ENCODE measurements around the gene NCL.
A peak's percentile ranks its signal among the peaks of the same experiment; 100 is the strongest.

NCL gene

GRCh38 chr2:231482806-231483391 lies 18.6 kb upstream of the NCL start:
- DNase-seq (ENCODE audit: low read depth): peak; percentile 61
- TF ChIP-seq CTCF (IDR thresholded peaks at IDR 0.05; ENCODE audit: insufficient read depth, low read depth, low read length, missing control alignments): peak; percentile 77

GRCh38 chr2:231480781-231481180 lies 16.5 kb upstream of the NCL start:
- TF ChIP-seq CTCF (IDR thresholded peaks at IDR 0.05; ENCODE audit: insufficient read depth, low read depth, low read length, missing control alignments): no peak
- no peak overlapping the region for H3K4me3 ChIP-seq (ENCODE audit: low read length)
- no peak for DNase-seq (ENCODE audit: low read depth)

More at GRCh38 chr2:231482806-231483391, 18.6 kb upstream of the NCL start:
- peak overlapping the region; percentile 46 for H3K4me3 ChIP-seq (ENCODE audit: low read length)

- no peak overlapping the region for H3K4me3 ChIP-seq (ENCODE audit: low read length)
- no peak for DNase-seq (ENCODE audit: low read depth)
- no peak for TF ChIP-seq CTCF (IDR thresholded peaks at IDR 0.05; ENCODE audit: insufficient read depth, low read depth, low read length, missing control alignments)
These were observed 15.2 kb upstream of the NCL start for GRCh38 chr2:231479455-231479854.

DNA sequence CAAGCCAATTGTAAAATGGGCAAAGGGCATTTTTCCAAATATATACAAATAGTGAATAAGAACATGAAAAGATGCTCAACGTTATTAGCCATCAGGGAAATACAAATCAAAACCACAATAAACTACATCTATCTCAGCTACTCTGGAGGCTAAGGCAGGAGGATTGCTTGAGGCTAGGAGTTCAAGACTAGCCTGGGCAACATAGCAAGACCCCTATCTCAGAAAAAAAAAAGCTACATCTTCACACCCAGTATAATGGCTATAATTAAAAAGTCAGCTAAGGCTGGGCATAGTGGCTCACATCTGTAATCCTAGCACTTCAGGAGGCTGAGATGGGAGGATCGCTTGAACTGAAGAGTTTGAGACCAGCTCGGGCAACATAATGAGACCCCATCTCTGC lies 12.6 kb upstream of the NCL start:
- DNase-seq (ENCODE audit: low read depth): no peak
- no peak overlapping the region for H3K4me3 ChIP-seq (ENCODE audit: low read length)
- no peak for TF ChIP-seq CTCF (IDR thresholded peaks at IDR 0.05; ENCODE audit: insufficient read depth, low read depth, low read length, missing control alignments)

DNA sequence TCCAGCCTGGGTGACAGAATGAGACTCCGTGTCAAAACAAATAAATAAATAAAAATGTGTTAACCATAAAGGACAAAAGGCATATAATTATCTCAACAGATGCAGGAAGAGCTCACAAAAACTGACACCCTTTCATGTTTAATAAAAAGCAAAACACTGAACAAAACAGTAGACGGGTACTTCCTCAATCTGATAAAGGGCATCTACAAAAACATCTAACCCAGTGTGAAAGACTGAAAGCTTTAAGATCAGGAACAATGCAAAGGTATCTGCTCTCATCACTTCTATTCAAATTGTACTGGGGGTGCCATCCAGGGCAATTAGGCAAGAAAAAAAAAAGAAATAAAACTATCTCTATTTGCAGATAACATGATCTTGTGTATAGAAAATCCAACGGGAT lies 11.7 kb upstream of the NCL start:
- no peak overlapping the region for H3K4me3 ChIP-seq (ENCODE audit: low read length)
- no peak for DNase-seq (ENCODE audit: low read depth)
- no peak for TF ChIP-seq CTCF (IDR thresholded peaks at IDR 0.05; ENCODE audit: insufficient read depth, low read depth, low read length, missing control alignments)

- DNase-seq (ENCODE audit: low read depth): no peak
- no peak overlapping the region for H3K4me3 ChIP-seq (ENCODE audit: low read length)
- no peak for TF ChIP-seq CTCF (IDR thresholded peaks at IDR 0.05; ENCODE audit: insufficient read depth, low read depth, low read length, missing control alignments)
These were observed 8.5 kb upstream of the NCL start for GRCh38 chr2:231472816-231473215.

DNA sequence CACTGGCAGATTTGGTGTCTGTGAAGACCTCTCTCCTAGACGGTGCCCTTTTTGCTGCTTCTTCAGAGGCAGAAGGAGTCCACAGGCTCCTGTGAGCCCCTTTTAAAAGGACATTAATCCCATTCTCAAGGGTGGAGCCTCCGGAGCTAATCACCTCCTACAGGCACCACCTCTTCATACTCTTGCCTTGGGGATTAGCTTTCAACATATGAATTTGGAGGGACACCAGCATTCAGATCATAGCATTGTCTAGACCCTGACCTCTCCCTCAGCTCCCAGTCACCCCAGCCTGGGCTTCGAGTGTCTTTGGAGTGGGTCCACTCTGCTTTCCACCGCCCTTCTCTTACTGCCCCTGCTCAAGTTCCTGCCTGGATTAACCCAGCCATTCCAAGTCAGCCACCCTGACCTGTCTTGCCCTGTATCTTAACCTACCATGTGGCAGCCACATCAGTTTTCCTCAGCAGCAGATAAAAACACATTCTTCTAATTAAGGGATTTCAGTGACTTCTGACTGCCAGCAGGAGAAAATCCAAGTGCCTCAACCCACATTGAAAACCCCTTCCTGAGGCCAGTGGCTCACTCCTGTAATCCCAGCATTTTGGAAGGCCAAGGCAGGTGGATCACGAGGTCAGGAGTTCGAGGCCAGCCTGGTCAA lies 6.1 kb upstream of the NCL start:
- no peak overlapping the region for H3K4me3 ChIP-seq (ENCODE audit: low read length)
- DNase-seq (ENCODE audit: low read depth): no peak
- TF ChIP-seq CTCF (IDR thresholded peaks at IDR 0.05; ENCODE audit: insufficient read depth, low read depth, low read length, missing control alignments): no peak
